ENCODE data around the gene NEU1. TPM values are rescaled to one million over a fixed set of nuclear protein-coding genes. Genes with fewer than 3 reads are reported as not detected.

NEU1 gene
- total and polyA plus RNA-seq, 2 of the 8 experiments (the other 6 are each of a cell fraction or from before 2014, with no cell fraction given) = 41.2 to 72.1 TPM

DNA sequence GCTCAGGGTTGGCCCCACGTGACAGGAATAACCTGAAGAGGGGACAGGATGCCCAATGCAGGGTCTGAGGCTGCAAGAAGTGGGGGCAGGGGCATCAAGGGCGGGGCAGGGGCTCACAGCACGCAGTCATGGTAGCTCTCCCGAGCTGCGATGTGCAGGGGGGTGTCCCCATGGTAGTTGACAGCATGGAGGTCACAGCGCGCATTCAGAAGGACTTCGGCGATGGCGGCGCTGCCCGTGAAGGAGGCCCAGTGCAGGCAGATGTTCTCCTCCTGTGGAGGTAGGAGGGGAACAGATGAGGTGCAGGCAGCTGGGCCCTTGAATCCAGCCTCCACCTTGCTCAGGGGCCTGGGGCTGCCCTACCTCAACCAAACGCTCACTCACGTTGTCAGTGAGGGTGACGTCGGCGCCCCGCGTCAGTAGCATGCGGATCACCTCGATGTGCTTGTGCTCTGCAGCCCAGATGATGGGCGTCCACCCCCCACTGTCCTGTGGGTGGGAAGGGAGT is 22.0 kb upstream of the NEU1 start (continued):
- TF ChIP-seq, protein P1, sequence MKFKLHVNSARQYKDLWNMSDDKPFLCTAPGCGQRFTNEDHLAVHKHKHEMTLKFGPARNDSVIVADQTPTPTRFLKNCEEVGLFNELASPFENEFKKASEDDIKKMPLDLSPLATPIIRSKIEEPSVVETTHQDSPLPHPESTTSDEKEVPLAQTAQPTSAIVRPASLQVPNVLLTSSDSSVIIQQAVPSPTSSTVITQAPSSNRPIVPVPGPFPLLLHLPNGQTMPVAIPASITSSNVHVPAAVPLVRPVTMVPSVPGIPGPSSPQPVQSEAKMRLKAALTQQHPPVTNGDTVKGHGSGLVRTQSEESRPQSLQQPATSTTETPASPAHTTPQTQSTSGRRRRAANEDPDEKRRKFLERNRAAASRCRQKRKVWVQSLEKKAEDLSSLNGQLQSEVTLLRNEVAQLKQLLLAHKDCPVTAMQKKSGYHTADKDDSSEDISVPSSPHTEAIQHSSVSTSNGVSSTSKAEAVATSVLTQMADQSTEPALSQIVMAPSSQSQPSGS (IDR thresholded peaks at IDR 0.05; ENCODE audit: low read length) = no peak
